Activated T-cell treated with anti-CD3 and anti-CD28 coated beads, Interleukin-2, amount 50 U/mL, for 72 hours (primary cell): ENCODE data around the gene PCDHA3. TPM values are rescaled to one million over a fixed set of nuclear protein-coding genes. Genes with fewer than 3 reads are reported as not detected.
"Not testable (repeated sequence)": the region's sequence is repeated elsewhere in the genome, so short reads cannot be mapped to it uniquely, and the experiment has no call there.

ENCODE experiments used
- ATAC-seq, 2 donors: fragments of 150-1000 bp; cut with Tn5 transposase; replicated peaks in 1 of 2; 2 replicates each; pipeline ENCODE4 v1.10.0; 2021; ENCODE audit warnings: moderate library complexity in 2 of 2, mild to moderate bottlenecking in 1 of 2
- DNase-seq, 2 donors: peaks; one replicate each; pipeline ENCODE4 v3.0.0; 2021 to 2022; ENCODE audit warnings: mixed read lengths in 1 of 2
- H3K27ac Mint-ChIP-seq: one replicate; pipeline ENCODE4 v1.8.0; 2022; ENCODE audit warnings: mild to moderate bottlenecking, moderate library complexity, mixed read lengths
- H3K27me3 Mint-ChIP-seq: one replicate; pipeline ENCODE4 v1.8.0; 2022; ENCODE audit warnings: low read depth, mixed read lengths
- H3K36me3 Mint-ChIP-seq, 2 donors: one replicate each; pipeline ENCODE4 v1.8.0; 2022; ENCODE audit warnings: mixed read lengths in 2 of 2, mild to moderate bottlenecking in 1 of 2; ENCODE audit not compliant: insufficient read depth in 2 of 2
- H3K4me1 Mint-ChIP-seq: one replicate; pipeline ENCODE4 v1.8.0; 2022; ENCODE audit warnings: low read depth, mixed read lengths
- H3K4me3 Mint-ChIP-seq, 2 donors: one replicate each; pipeline ENCODE4 v1.8.0; 2022; ENCODE audit warnings: mild to moderate bottlenecking in 2 of 2, mixed read lengths in 2 of 2, moderate library complexity in 2 of 2
- H3K9me3 Mint-ChIP-seq, 2 donors: one replicate each; pipeline ENCODE4 v1.8.0; 2022; ENCODE audit warnings: mixed read lengths in 2 of 2
- total RNA-seq, 2 donors: library from RNA; stranded (reverse); gene quantifications; one replicate each; pipeline ENCODE4 v1.2.3, GENCODE V29; 2022

Gene PCDHA3
- not detected for total RNA-seq

GRCh38 chr5:140800816-140801493 lies at the start of gene PCDHA3:
PCDHA3 (plus strand) TSS chr5:140801057.
- Mint-ChIP-seq H3K27ac (no peak within 1 kb of the TSS), H3K27me3 (peaks cover 7% of the 10 kb centered on the region), H3K9me3 (peaks cover 4 to 8% of the 10 kb centered on the region in 2 donors), H3K36me3 (peaks cover 2 to 6% of the 10 kb centered on the region in 2 donors), H3K4me1 (no peaks in the 10 kb centered on the region), H3K4me3 (peak within 1 kb of the TSS in 1 of 2 donors; percentile 29)
- DNase-seq = no peak
- no peak for ATAC-seq

- Mint-ChIP-seq H3K4me1 (no peaks in the 10 kb centered on the region), H3K9me3 (peaks cover 41 to 44% of the 10 kb centered on the region in 2 donors), H3K36me3 (peaks cover 31% of the 10 kb centered on the region in 2 donors), H3K4me3 (no peak overlapping the region), H3K27me3 (no peaks in the 10 kb centered on the region), H3K27ac (no peak overlapping the region)
- no peak for DNase-seq
- no peak for ATAC-seq
These were observed 47.3 kb upstream of the PCDHA3 start for GRCh38 chr5:140753561-140753960.

GRCh38 chr5:140764177-140764973 lies 36.5 kb upstream of the PCDHA3 start:
- Mint-ChIP-seq H3K4me1 (no peaks in the 10 kb centered on the region), H3K27me3 (no peaks in the 10 kb centered on the region), H3K27ac (no peak overlapping the region), H3K9me3 (peaks cover 18 to 24% of the 10 kb centered on the region in 2 donors), H3K36me3 (peaks cover 18 to 44% of the 10 kb centered on the region in 2 donors), H3K4me3 (no peak overlapping the region)
- ATAC-seq (no peak), DNase-seq (no peak)

- H3K27ac Mint-ChIP-seq = no peak overlapping the region
- DNase-seq = no peak
- peaks cover 17 to 26% of the 10 kb centered on the region in 2 donors for H3K9me3 Mint-ChIP-seq
- H3K36me3 Mint-ChIP-seq = peaks cover 17 to 34% of the 10 kb centered on the region in 2 donors
- H3K4me1 Mint-ChIP-seq = no peaks in the 10 kb centered on the region
- ATAC-seq = no peak
- H3K4me3 Mint-ChIP-seq = no peak overlapping the region
- H3K27me3 Mint-ChIP-seq = no peaks in the 10 kb centered on the region
These were observed 33.4 kb upstream of the PCDHA3 start for GRCh38 chr5:140767444-140767843.

GRCh38 chr5:140780512-140780911 lies 20.3 kb upstream of the PCDHA3 start:
- peaks cover 34 to 37% of the 10 kb centered on the region in 2 donors for H3K9me3 Mint-ChIP-seq
- H3K4me1 Mint-ChIP-seq = no peaks in the 10 kb centered on the region
- DNase-seq (no peak), ATAC-seq (no peak)
- no peak overlapping the region for H3K4me3 Mint-ChIP-seq
- H3K27me3 Mint-ChIP-seq = no peaks in the 10 kb centered on the region
- no peak overlapping the region for H3K27ac Mint-ChIP-seq
- H3K36me3 Mint-ChIP-seq = peaks cover 13 to 28% of the 10 kb centered on the region in 2 donors

GRCh38 chr5:140785905-140786686 lies 14.8 kb upstream of the PCDHA3 start, which contains the start of gene PCDHA1:
PCDHA1 (plus strand) TSS chr5:140786140.
- peaks cover 16 to 20% of the 10 kb centered on the region in 2 donors for H3K9me3 Mint-ChIP-seq
- no peak within 1 kb of the TSS for H3K4me3 Mint-ChIP-seq
- ATAC-seq = no peak

GRCh38 chr5:140787422-140787821 lies 13.4 kb upstream of the PCDHA3 start:
- ATAC-seq, H3K4me3 Mint-ChIP-seq, H3K27ac Mint-ChIP-seq, H3K27me3 Mint-ChIP-seq, H3K4me1 Mint-ChIP-seq, DNase-seq: not testable (repeated sequence)
- Mint-ChIP-seq H3K36me3 (peaks cover 9 to 11% of the 10 kb centered on the region in 2 donors), H3K9me3 (peaks cover 7 to 10% of the 10 kb centered on the region in 2 donors)

More at GRCh38 chr5:140785905-140786686, 14.8 kb upstream of the PCDHA3 start, which contains the start of gene PCDHA1:
- Mint-ChIP-seq H3K27ac (no peak within 1 kb of the TSS), H3K4me1 (no peaks in the 10 kb centered on the region), H3K27me3 (peaks cover 10% of the 10 kb centered on the region), H3K36me3 (peaks cover 9 to 15% of the 10 kb centered on the region in 2 donors)
- DNase-seq = no peak

GRCh38 chr5:140787849-140788504 lies 12.9 kb upstream of the PCDHA3 start:
- H3K4me1 Mint-ChIP-seq, ATAC-seq, H3K27ac Mint-ChIP-seq, DNase-seq, H3K4me3 Mint-ChIP-seq, H3K27me3 Mint-ChIP-seq: not testable (repeated sequence)
- Mint-ChIP-seq H3K36me3 (peaks cover 9 to 10% of the 10 kb centered on the region in 2 donors), H3K9me3 (peaks cover 5 to 12% of the 10 kb centered on the region in 2 donors)

- no peak overlapping the region for H3K27ac Mint-ChIP-seq
- DNase-seq (no peak), ATAC-seq (no peak)
- H3K27me3 Mint-ChIP-seq = peaks cover 6% of the 10 kb centered on the region
- H3K4me3 Mint-ChIP-seq = no peak overlapping the region
- H3K36me3 Mint-ChIP-seq = peaks cover 6 to 15% of the 10 kb centered on the region in 2 donors
- H3K9me3 Mint-ChIP-seq = peaks cover 2 to 9% of the 10 kb centered on the region in 2 donors
- no peaks in the 10 kb centered on the region for H3K4me1 Mint-ChIP-seq
These were observed 9.8 kb upstream of the PCDHA3 start for GRCh38 chr5:140791089-140791488.

GRCh38 chr5:140794595-140795258 lies 6.1 kb upstream of the PCDHA3 start, which contains the start of gene PCDHA2:
PCDHA2 (plus strand) TSS chr5:140794852.
- ATAC-seq (no peak), DNase-seq (no peak)
- H3K27ac Mint-ChIP-seq = no peak within 1 kb of the TSS
- no peaks in the 10 kb centered on the region for H3K4me1 Mint-ChIP-seq
- peaks cover 2 to 6% of the 10 kb centered on the region in 2 donors for H3K9me3 Mint-ChIP-seq
- peaks cover 2% of the 10 kb centered on the region for H3K27me3 Mint-ChIP-seq
- H3K36me3 Mint-ChIP-seq = peaks cover 1 to 12% of the 10 kb centered on the region in 2 donors
- H3K4me3 Mint-ChIP-seq = no peak within 1 kb of the TSS

- peaks cover 1 to 11% of the 10 kb centered on the region in 2 donors for H3K36me3 Mint-ChIP-seq
- DNase-seq (no peak), ATAC-seq (no peak)
- H3K4me3 Mint-ChIP-seq = no peak overlapping the region
- no peak overlapping the region for H3K27ac Mint-ChIP-seq
- H3K9me3 Mint-ChIP-seq = peaks cover 2 to 6% of the 10 kb centered on the region in 2 donors
- H3K27me3 Mint-ChIP-seq = peaks cover 7% of the 10 kb centered on the region
- no peaks in the 10 kb centered on the region for H3K4me1 Mint-ChIP-seq
These were observed 5.6 kb upstream of the PCDHA3 start for GRCh38 chr5:140795259-140795641.
